HL-60/S4 (cell line): ENCODE measurements around the gene KREMEN2.

Experiments used
- in situ Hi-C: fragments of 300-500 bp; cut with MboI; formaldehyde crosslinking; loops from 2 replicates; pipeline ENCODE4 v1.14.3; 2022; ENCODE audit warnings: low sequenced_read_pairs

KREMEN2 gene

DNA sequence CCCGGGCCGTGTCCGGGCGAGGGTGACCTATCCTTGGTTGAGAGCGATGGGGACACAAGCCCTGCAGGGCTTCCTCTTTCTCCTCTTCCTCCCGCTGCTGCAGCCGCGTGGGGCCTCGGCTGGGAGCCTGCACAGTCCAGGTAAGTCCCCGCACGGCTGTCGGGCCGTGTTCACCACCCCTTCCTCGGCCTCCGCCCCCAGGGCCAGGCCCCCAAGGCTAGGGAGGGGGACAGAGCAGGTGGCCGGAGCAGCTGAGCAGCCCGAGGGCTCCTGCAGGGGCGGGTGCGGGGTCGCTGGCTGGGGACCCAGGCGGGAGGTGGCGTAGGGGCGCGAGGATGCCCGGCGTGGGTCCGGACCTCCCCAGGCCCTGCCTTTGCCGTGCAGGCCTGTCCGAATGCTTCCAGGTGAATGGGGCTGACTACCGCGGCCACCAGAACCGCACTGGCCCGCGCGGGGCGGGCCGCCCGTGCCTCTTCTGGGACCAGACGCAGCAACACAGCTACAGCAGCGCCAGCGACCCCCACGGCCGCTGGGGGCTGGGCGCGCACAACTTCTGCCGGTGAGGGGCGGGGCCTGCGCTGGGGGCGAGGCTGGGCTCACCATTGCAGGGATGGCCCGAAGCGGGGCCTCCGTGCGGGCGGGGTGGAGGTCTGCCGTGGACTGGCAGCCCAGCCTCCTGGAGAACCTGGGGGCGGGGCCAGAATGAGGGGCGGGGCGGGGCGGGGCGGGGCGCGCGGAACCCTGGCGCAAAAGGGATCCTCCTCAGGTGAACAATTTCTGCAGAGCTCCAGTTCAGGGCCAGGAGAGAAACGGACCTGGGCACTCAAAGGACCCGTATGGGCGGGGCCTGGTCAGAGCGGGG, 631 bp downstream of the KREMEN2 start:
- in situ Hi-C loops, result no loop called here

DNA sequence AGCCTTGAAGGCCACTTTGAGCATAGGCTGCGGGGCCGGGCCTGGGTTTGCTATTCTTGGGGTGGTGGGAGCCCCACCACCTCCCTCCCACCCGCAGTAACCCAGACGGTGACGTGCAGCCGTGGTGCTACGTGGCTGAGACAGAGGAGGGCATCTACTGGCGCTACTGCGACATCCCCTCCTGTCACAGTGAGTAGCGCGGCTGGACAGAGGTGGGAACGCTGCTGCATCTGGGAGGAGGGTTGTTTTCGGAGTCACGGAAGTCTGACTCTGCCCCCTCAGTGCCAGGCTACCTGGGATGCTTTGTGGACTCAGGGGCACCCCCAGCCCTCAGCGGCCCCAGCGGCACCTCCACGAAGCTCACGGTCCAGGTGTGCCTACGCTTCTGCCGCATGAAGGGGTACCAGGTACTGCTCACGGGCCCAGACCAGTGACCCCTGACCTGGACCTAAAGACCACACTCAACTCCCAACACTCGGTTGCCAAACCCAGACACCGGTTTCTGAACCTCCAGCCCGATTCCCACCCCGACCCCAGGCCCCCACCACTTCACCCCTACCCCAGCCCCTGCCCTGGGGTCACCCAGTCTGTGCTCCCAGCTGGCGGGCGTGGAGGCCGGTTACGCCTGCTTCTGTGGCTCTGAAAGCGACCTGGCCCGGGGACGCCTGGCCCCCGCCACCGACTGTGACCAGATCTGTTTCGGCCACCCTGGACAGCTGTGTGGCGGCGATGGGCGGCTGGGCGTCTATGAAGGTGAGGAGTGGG, 2.1 kb downstream of the KREMEN2 start:
- in situ Hi-C loops, result no loop called here

GRCh38 chr16:2966808-2967191, 2.7 kb downstream of the KREMEN2 start:
- in situ Hi-C loops, result no loop called here

DNA sequence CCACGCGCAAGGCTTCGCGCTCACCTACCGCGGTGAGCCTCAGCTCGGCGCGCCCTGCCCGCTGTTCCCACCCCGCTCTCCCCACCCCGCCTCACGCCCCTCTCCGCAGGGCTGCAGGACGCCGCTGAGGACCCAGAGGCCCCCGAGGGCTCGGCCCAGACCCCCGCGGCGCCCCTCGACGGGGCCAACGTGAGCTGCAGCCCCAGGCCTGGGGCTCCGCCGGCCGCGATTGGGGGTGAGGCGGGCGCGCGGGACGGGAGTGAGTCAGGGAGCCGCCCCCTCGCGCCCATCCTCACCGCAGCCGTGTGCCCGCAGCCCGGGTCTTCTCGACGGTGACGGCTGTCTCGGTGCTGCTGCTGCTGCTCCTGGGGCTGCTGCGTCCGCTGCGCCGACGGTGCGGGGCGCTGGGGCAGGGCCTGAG, 3.1 kb downstream of the KREMEN2 start:
- in situ Hi-C loops, result no loop called here

DNA sequence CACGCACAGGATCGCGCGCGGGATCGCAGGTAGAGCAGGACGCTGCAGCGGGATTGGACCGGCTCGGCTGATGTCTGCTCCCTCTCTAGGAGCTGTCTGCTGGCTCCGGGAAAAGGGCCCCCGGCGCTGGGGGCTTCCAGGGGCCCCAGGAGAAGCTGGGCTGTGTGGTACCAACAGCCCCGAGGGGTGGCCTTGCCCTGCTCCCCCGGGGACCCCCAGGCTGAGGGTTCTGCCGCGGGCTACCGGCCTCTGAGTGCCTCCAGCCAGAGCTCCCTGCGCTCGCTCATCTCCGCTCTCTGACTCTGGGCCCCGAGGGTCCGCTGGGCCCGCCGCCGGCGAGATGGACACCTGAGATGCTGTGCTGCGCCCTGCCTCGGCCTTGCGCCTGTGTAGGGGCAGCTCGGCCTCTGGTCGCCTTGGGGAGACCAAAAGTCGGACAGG, 3.7 kb downstream of the KREMEN2 start:
- in situ Hi-C loops, result no loop called here

DNA sequence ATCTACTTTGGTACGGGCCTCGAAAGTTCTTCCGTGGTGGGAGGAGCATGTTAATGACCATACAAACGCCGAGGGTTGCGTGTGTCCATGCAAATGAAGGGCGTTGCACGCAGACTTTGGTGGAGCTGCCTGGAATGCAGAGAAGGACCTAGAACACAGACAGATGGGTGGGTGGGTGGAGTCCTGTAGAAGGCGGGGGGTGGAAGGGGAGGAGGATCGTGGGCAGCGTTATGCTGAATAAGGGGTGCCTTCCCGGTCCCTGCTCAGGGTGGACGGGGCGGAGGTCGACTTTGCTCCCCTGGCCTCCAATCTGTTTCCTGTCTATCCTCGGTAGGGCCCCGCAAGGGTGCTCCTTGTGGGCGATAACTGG, 4.3 kb downstream of the KREMEN2 start:
- in situ Hi-C loops, result no loop called here

DNA sequence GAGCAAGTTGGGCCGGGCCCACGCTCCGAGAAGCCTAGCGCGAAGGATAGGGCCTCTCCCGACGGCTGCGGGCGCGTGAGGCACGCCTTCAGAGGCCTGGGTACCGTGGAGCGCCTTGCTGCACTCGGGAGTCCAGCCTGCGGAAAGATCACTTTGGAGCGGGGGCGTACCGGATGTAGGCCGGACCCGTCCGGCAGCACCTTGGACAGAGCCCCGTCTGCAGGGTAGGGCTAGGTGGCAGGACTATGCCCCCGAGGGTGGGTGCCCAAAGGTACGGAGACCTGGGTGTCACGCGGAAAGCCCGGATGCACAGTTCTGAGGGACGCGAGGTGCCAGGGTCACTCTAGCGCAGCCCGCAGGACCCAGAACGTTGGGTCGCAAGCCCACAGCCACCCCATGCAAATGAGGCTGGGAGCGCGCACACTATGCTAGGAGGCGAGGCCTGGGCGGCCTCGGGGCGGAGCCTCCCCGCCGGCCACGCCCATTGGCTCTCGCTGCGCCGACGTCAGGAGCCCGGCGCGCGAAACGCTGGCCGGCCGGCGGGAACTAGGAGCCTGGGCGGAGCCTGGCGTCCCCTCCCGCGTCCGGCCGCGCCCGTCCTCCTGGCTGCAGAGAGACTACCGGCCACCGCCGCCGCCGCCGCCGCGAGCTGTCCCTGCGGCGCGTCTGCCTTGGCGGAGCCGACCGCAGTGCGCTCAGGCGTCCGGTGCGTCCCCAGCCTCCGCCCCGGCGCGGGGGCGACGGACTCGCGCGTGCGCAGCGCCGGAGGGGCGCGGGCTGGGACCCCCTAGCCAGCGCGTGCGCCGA, 4.9 kb downstream of the KREMEN2 start, which contains the start of gene PAQR4:
Gene PAQR4, plus strand, starts transcription at position 611 of the 807 bp plus-strand sequence. CDS start 327 bp downstream, outside the sequence.
- in situ Hi-C loops, result no loop called here

GRCh38 chr16:2969545-2970521, 5.8 kb downstream of the KREMEN2 start:
- in situ Hi-C loops, result no loop called here

DNA sequence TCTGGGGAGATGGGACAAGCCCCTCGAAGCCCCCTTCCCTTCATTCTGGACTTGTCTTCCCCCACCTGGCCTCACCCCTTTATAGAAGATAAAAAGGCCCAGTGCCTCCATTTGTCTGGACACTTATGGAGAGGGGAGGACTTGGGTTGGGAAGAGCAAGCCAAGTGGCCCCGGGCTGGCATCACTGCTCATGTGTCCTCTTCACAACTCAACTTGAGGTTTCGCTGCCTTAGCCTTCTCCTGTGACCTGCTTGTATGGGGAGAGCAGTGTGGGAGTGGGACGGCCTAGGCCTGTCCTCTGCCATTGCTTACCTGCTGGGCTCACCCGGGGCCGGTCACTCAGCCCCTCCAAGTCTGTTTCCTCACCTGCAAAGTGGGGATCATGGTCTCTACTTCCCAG, 6.5 kb downstream of the KREMEN2 start:
- in situ Hi-C loops, result no loop called here

GRCh38 chr16:2971134-2971984, 7.3 kb downstream of the KREMEN2 start:
- in situ Hi-C loops, result no loop called here

DNA sequence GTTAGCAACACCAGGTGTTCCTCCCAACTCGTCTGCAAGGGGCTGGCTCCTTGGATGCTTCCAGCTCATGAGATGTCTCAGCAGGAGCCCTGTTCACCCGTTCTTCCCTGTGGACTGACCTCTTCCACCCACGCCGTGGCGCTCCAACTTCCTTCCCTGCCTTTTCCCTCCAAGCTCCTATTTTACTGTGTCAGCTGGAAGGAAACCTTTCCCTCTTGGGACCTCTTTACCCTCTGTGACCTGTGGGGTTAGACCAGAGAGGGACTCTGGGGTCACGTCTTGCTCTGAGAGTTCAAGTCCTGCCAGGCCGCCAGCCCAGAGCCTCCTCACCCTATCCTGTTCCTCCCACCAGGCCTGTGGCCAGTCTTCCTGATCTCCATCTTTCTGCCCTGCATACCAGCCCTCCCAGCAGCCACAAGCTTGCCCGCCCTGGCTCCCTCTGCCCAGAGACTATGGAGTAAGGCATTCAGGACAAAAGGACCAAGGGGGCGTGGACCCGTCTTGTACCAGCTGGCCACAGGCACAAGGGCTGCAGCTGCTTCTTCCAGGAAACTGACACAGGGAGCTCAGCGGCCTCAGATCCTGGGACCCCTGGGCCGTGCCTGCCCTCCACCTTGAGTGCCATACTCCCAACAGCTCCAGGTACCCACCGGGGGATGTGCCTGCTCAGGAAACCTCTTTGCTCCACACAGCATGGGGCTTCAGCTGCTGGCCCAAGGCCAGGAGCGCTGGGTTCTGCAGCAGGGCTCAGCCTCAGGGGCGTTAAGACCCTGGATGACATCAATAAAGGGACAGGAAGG, 8.1 kb downstream of the KREMEN2 start:
- in situ Hi-C loops, result no loop called here

- in situ Hi-C loops, result no loop called here
Observed at GRCh38 chr16:2973093-2973492, 9.0 kb downstream of the KREMEN2 start.

- in situ Hi-C loops, result no loop called here
Observed at GRCh38 chr16:2973605-2974318, 9.7 kb downstream of the KREMEN2 start.

- in situ Hi-C loops, result no loop called here
Observed at GRCh38 chr16:2974319-2975056, 10.4 kb downstream of the KREMEN2 start.

DNA sequence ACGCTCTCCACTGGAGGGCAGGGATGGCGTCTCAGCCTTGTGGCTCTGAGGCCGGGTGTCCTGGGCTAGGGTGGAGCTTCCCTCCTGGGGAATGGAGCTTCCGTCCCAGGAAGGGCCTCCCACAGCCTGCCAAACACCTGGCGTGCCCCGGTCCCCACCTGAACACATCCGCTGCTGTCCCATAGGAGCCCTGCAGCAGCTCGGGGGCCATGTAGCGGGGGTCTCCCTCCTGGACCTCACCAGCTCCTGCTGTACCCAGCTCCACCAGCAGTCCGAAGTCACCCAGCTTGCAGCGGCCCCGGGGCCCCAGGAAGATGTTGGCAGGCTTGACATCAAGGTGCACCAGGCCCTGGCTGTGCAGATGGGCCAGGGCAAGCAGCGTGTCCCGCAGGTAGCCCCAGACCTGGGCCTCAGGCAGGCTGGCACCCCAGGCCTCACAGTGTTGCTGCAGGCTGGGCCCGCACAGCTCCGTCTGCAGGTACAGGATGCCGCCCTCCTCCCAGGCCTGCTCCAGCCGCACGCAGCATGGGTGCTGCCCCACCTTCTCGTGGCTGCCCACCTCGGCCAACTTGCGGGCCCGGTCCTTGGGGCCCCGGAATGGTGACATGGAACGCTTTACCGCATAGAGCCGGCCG, 11.2 kb downstream of the KREMEN2 start:
- in situ Hi-C loops, result no loop called here

DNA sequence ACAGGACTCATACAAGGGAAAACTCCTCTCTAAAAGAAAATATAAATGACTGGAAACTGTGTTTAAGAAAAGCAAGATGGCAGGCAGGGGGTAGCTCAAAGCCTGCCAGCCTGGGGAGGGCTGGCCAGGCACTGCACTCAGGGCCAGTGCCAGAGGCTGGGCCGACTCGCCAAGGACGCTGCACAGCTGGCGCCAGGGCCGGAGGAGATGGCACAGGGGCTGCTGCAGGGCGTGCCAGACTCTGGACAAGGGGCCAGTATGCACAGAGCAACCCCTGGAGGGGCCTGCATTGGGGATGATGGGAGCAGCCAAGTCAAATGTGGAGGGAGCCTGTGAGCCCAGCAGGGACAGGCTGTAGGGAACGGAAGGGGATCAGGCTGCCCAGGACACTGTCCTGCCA, 12.1 kb downstream of the KREMEN2 start:
- in situ Hi-C loops, result no loop called here

DNA sequence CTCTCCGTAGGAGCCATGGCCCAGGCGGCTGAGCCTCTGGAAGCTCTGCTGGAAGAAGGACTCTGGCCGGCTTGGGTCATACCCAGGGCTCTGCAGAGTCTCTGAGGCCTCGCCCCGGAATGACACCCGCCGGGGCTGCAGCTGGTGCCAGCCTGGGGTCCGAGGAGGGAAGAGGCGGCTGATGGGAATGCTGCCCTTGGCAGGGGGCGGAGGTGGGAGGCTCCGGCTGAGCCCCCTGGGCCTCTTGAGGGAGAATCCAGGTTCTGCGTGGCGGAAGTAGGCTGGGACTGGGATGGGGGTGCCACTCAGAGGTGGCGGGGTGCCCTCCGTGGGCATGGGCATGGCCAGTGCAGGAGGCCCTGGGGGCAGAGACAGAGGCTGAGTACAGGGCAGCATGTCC, 12.6 kb downstream of the KREMEN2 start:
- in situ Hi-C loops, result no loop called here
